Ishikawa (cell line): ENCODE data around the gene SLC39A5.

ENCODE experiments used
- CEBPB ChIP-seq: IDR thresholded peaks from 2 replicates; pipeline ENCODE4 v1.6.1; 2012
- CREB1 ChIP-seq: IDR thresholded peaks from 2 replicates; pipeline ENCODE4 v1.6.1; 2012; ENCODE audit warnings: low read depth
- EGR1 ChIP-seq: IDR thresholded peaks from 2 replicates; pipeline ENCODE4 v1.6.1; 2012
- EP300 ChIP-seq: IDR thresholded peaks from 2 replicates; pipeline ENCODE4 v1.6.1; 2012; ENCODE audit warnings: borderline replicate concordance
- FOXM1 ChIP-seq: IDR thresholded peaks from 2 replicates; pipeline ENCODE4 v1.6.1; 2012; ENCODE audit warnings: low read depth, borderline replicate concordance
- MAX ChIP-seq: IDR thresholded peaks from 2 replicates; pipeline ENCODE4 v1.6.1; 2012
- NFIC ChIP-seq: IDR thresholded peaks from 2 replicates; pipeline ENCODE4 v1.6.1; 2012
- RAD21 ChIP-seq: IDR thresholded peaks from 2 replicates; pipeline ENCODE4 v1.6.1; 2012; ENCODE audit warnings: low read depth
- REST ChIP-seq: IDR thresholded peaks from 2 replicates; pipeline ENCODE4 v1.6.1; 2012; ENCODE audit warnings: low read depth, mild to moderate bottlenecking
- TAF1 ChIP-seq: IDR thresholded peaks from 2 replicates; pipeline ENCODE4 v1.6.1; 2012; ENCODE audit warnings: low read depth, mild to moderate bottlenecking
- TCF12 ChIP-seq: IDR thresholded peaks from 2 replicates; pipeline ENCODE4 v1.6.1; 2012; ENCODE audit warnings: low read depth
- TEAD4 ChIP-seq: IDR thresholded peaks from 2 replicates; pipeline ENCODE4 v1.6.1; 2012
- USF1 ChIP-seq: IDR thresholded peaks from 2 replicates; pipeline ENCODE4 v1.6.1; 2012
- YY1 ChIP-seq: IDR thresholded peaks from 2 replicates; pipeline ENCODE4 v1.6.1; 2012; ENCODE audit warnings: low read depth
- ZBTB7A ChIP-seq: IDR thresholded peaks from 2 replicates; pipeline ENCODE4 v1.6.1; 2012; ENCODE audit warnings: low read depth

SLC39A5 gene

GRCh38 chr12:56206452-56207166, 23.2 kb upstream of the SLC39A5 start:
- TF ChIP-seq MAX (no peak), TAF1 (no peak), RAD21 (peak; percentile 67)

GRCh38 chr12:56208006-56208405, 21.8 kb upstream of the SLC39A5 start:
- TF ChIP-seq TCF12, result no peak
- no peak for TF ChIP-seq YY1
- no peak for TF ChIP-seq REST
- TF ChIP-seq ZBTB7A, result no peak
- no peak for TF ChIP-seq FOXM1
- TF ChIP-seq CEBPB, result no peak
- TF ChIP-seq CREB1, result no peak
- TF ChIP-seq NFIC, result no peak
- TF ChIP-seq USF1, result no peak
- TF ChIP-seq TAF1, result no peak

- no peak for TF ChIP-seq YY1
- TF ChIP-seq REST, result no peak
- no peak for TF ChIP-seq TEAD4
- TF ChIP-seq FOXM1, result no peak
- TF ChIP-seq CEBPB, result no peak
- TF ChIP-seq NFIC, result no peak
- TF ChIP-seq MAX, result no peak
- TF ChIP-seq RAD21, result no peak
- TF ChIP-seq TAF1, result no peak
- no peak for TF ChIP-seq USF1
- no peak for TF ChIP-seq ZBTB7A
- TF ChIP-seq CREB1, result no peak
- TF ChIP-seq EGR1, result no peak
- no peak for TF ChIP-seq EP300
These were observed 17.5 kb upstream of the SLC39A5 start for GRCh38 chr12:56212361-56212760.

- TF ChIP-seq TCF12 (no peak), USF1 (no peak), EGR1 (no peak), CEBPB (no peak), FOXM1 (no peak), MAX (no peak), CREB1 (no peak), TAF1 (no peak), REST (no peak), NFIC (no peak), EP300 (no peak)
These were observed 16.0 kb upstream of the SLC39A5 start for GRCh38 chr12:56213878-56214277.
